ENCODE results near the gene EPB41.

- TF ChIP-seq CTCF (conservative IDR thresholded peaks at IDR 0.05 in 1 of 2, IDR thresholded peaks at IDR 0.05 in 1 of 2; ENCODE audit: extremely low read depth in 1 of 2, insufficient read depth in 1 of 2, low read depth in 1 of 2, low read length in 2 of 2) (no peak), EZH2 (IDR thresholded peaks at IDR 0.05; ENCODE audit: borderline replicate concordance, low read length) (no peak)
Observed at GRCh38 chr1:29062157-29062942, 148.0 kb downstream of the EPB41 start.

Data from mammary epithelial cell (primary cell).